ENCODE measurements around the gene GCN1. TPM values are rescaled to one million over a fixed set of nuclear protein-coding genes. Genes with fewer than 3 reads are reported as not detected.
A peak's percentile ranks its signal among the peaks of the same experiment; 100 is the strongest.

GCN1 gene
- total RNA-seq, 1 experiment from 2014 or later = 117 TPM

GRCh38 chr12:120078868-120079267 lies 115.6 kb downstream of the GCN1 start:
- peaks cover 15% of the 10 kb centered on the region for H3K4me1 Mint-ChIP-seq (ENCODE audit: insufficient read depth, unreplicated experiment)
- H3K27ac Mint-ChIP-seq (ENCODE audit: low read depth, unreplicated experiment) = peak overlapping the region; percentile 6
- H3K27me3 Mint-ChIP-seq (ENCODE audit: insufficient read depth, unreplicated experiment) = no peaks in the 10 kb centered on the region
- ChIA-PET POLR2A (interaction anchor here (0.6 to 3.5 kb wide), 12 partner anchors 9 to 116 kb away, joined by 3 to 30 read pairs (median 9); partner anchors contain the start of genes BICDL1 and RAB35), CTCF (interaction anchor here (0.9 to 1.4 kb wide), 2 partner anchors 8 to 14 kb away, joined by 4 to 5 read pairs; no protein-coding TSS in a partner anchor)
- intact Hi-C loops (cut with micrococcal nuclease) = no loop called here
- no peaks in the 10 kb centered on the region for H3K9me3 Mint-ChIP-seq (ENCODE audit: unreplicated experiment)
- TF ChIP-seq CTCF (IDR thresholded peaks at IDR 0.05; ENCODE audit: unreplicated experiment) = no peak
- BruUV-seq (replicated peaks) = no TSS peak
- peaks cover 21% of the 10 kb centered on the region for H3K36me3 Mint-ChIP-seq (ENCODE audit: insufficient read depth, unreplicated experiment)
- H3K4me3 Mint-ChIP-seq (ENCODE audit: unreplicated experiment) = no peak overlapping the region
- DNase-seq (ENCODE audit: unreplicated experiment) = no peak

GRCh38 chr12:120077260-120077659 lies 117.3 kb downstream of the GCN1 start:
- no peak overlapping the region for H3K4me3 Mint-ChIP-seq (ENCODE audit: unreplicated experiment)
- intact Hi-C loops (cut with micrococcal nuclease) = no loop called here
- DNase-seq (ENCODE audit: unreplicated experiment) = no peak
- H3K27me3 Mint-ChIP-seq (ENCODE audit: insufficient read depth, unreplicated experiment) = no peaks in the 10 kb centered on the region
- H3K9me3 Mint-ChIP-seq (ENCODE audit: unreplicated experiment) = no peaks in the 10 kb centered on the region
- CTCF ChIA-PET = interaction anchor here (0.6 kb wide), 1 partner anchor 148 kb away, joined by 3 read pairs; no protein-coding TSS in a partner anchor
- no TSS peak for BruUV-seq (replicated peaks)
- H3K27ac Mint-ChIP-seq (ENCODE audit: low read depth, unreplicated experiment) = no peak overlapping the region
- peaks cover 15% of the 10 kb centered on the region for H3K4me1 Mint-ChIP-seq (ENCODE audit: insufficient read depth, unreplicated experiment)
- peaks cover 31% of the 10 kb centered on the region for H3K36me3 Mint-ChIP-seq (ENCODE audit: insufficient read depth, unreplicated experiment)
- no peak for TF ChIP-seq CTCF (IDR thresholded peaks at IDR 0.05; ENCODE audit: unreplicated experiment)
- POLR2A ChIA-PET = interaction anchor here (1.0 kb wide), 1 partner anchor 22 kb away, joined by 4 read pairs; no protein-coding TSS in a partner anchor

Small RNA genes within 50 kb of the gene (microRNA-seq; reads per million reads assigned to microRNA genes)
- gene MIR4498 = 1.2 reads per million

Other genes starting within 250 kb of the GCN1 start
- 18.4 and 20.7 TPM in 2 replicates for gene BICDL1, start 205.5 kb downstream of the GCN1 start, total RNA-seq (2022)
- gene RAB35, start 78.0 kb downstream of the GCN1 start, total RNA-seq (2022) = 54.4 and 57.8 TPM in 2 replicates
- gene RPLP0, start 6.4 kb upstream of the GCN1 start, total RNA-seq (2022) = 2,870 and 3,181 TPM in 2 replicates
- gene PXN, start 71.0 kb upstream of the GCN1 start, total RNA-seq (2022) = 216 and 256 TPM in 2 replicates
- gene RNU4-2, start 97.2 kb upstream of the GCN1 start, total RNA-seq (2022) = 2,753 and 3,369 TPM in 2 replicates
- gene RNU4-1, start 98.5 kb upstream of the GCN1 start, total RNA-seq (2022) = 1,764 and 2,069 TPM in 2 replicates
- 0.61 TPM in 1 of 2 replicates, not detected in the other for gene SIRT4, start 107.6 kb upstream of the GCN1 start, total RNA-seq (2022)
- not detected in 2 replicates for gene PLA2G1B, start 133.1 kb upstream of the GCN1 start, total RNA-seq (2022)
- not detected in 2 replicates for gene MSI1, start 174.4 kb upstream of the GCN1 start, total RNA-seq (2022)
- gene COX6A1, start 243.4 kb upstream of the GCN1 start, total RNA-seq (2022) = 475 and 518 TPM in 2 replicates